Smooth muscle cell (in vitro differentiated cells): ENCODE measurements around the gene CPAMD8. TPM values are rescaled to one million over a fixed set of nuclear protein-coding genes. Genes with fewer than 3 reads are reported as not detected.
"Not testable (repeated sequence)": the region's sequence is repeated elsewhere in the genome, so short reads cannot be mapped to it uniquely, and the experiment has no call there.

Experiments used
- DNase-seq: peaks from one replicate; lab custom pipeline; 2025; ENCODE audit not compliant: unreplicated experiment; lab: John Stamatoyannopoulos, UW
- H2AFZ ChIP-seq: fragments of 200-600 bp; sonication (generic); 2 replicates; pipeline ENCODE4 v1.6.0; 2016; ENCODE audit warnings: antibody characterized with exemption, low read depth, mild to moderate bottlenecking
- H3F3A ChIP-seq: fragments of 200-600 bp; sonication (generic); 2 replicates; pipeline ENCODE4 v1.6.0; 2017; ENCODE audit warnings: antibody characterized with exemption, low read depth
- H3K27ac ChIP-seq: fragments of 200-600 bp; sonication (generic); 2 replicates; pipeline ENCODE4 v1.5.1; 2016; ENCODE audit warnings: low read depth, mild to moderate bottlenecking
- H3K27me3 ChIP-seq: fragments of 200-600 bp; sonication (generic); 2 replicates; pipeline ENCODE4 v1.6.1; 2016; ENCODE audit warnings: low read depth, mild to moderate bottlenecking
- H3K36me3 ChIP-seq: fragments of 200-600 bp; sonication (generic); 2 replicates; pipeline ENCODE4 v1.5.1; 2016; ENCODE audit warnings: low read depth
- H3K4me1 ChIP-seq: fragments of 200-600 bp; sonication (generic); 2 replicates; pipeline ENCODE4 v1.5.1; 2016; ENCODE audit warnings: low read depth
- H3K4me2 ChIP-seq: fragments of 200-600 bp; sonication (generic); 2 replicates; pipeline ENCODE4 v1.6.0; 2016; ENCODE audit warnings: mild to moderate bottlenecking
- H3K4me3 ChIP-seq: fragments of 200-600 bp; sonication (generic); 2 replicates; pipeline ENCODE4 v1.5.1; 2016; ENCODE audit warnings: mild to moderate bottlenecking
- H3K79me2 ChIP-seq: fragments of 200-600 bp; sonication (generic); 2 replicates; pipeline ENCODE4 v1.6.0; 2016; ENCODE audit warnings: low read depth, mild to moderate bottlenecking
- H3K9ac ChIP-seq: fragments of 200-600 bp; sonication (generic); 2 replicates; pipeline ENCODE4 v1.6.0; 2016; ENCODE audit warnings: low read depth
- H3K9me3 ChIP-seq: fragments of 200-600 bp; sonication (generic); replicated peaks from 2 replicates; pipeline ENCODE4 v1.5.1; 2016; ENCODE audit warnings: low read depth
- H4K20me1 ChIP-seq: fragments of 200-600 bp; sonication (generic); 2 replicates; pipeline ENCODE4 v1.6.0; 2016; ENCODE audit warnings: low read depth
- CTCF ChIP-seq: fragments of 200-600 bp; sonication (generic); IDR thresholded peaks from 2 replicates; pipeline ENCODE4 v1.5.1; 2017; ENCODE audit warnings: borderline replicate concordance, mild to moderate bottlenecking, antibody characterized with exemption; ENCODE audit not compliant: insufficient read depth, poor library complexity, severe bottlenecking
- WGBS: methylation state at CpG from one replicate; pipeline ENCODE4 v1.1.7; 2016; ENCODE audit warnings: low lambda C conversion rate; 5-methylcytosine and 5-hydroxymethylcytosine counted together
- polyA plus RNA-seq: library from polyadenylated mRNA; unstranded; fragments of >200 nt; fragmentation: Nextera tagmentation; extraction: Ambion mirVana; gene quantifications from 2 replicates; pipeline ENCODE4 v1.2.1, GENCODE V29; 2016
- total RNA-seq: library from RNA; depleted of rRNA; stranded (reverse); fragments of >200 nt; gene quantifications from 2 replicates; pipeline ENCODE4 v1.2.3, GENCODE V29; 2014

Gene CPAMD8
- total and polyA plus RNA-seq, 2 experiments from 2014 or later, result 0.81 to 9.4 TPM

DNA sequence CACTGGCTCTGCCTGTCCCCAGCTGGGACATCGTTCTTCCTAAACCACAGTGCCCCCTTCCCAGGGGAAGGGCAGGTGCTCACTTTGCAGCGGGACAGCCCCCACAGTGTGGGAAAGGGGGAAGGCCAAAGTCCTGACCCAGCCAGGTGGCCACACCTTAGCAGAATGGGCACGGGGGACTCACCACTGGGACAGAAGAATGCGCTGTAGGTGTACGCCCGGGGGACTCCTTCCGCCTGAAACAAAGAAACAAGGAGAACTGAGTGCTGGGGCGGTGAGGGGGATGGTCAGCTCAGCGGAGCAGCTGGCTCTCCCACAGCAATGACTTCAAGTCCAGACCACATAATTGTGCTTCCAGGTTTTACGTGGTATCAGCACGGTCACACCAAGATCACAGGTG lies 88.4 kb downstream of the CPAMD8 start:
- H3F3A ChIP-seq, result no peaks in the 10 kb centered on the region
- DNase-seq, result no peak
- H3K36me3 ChIP-seq, result no peaks in the 10 kb centered on the region
- no peak overlapping the region for H3K27ac ChIP-seq
- TF ChIP-seq CTCF, result no peak
- H3K27me3 ChIP-seq, result no peaks in the 10 kb centered on the region
- no peak overlapping the region for H3K4me2 ChIP-seq
- no peaks in the 10 kb centered on the region for H3K9me3 ChIP-seq
- H4K20me1 ChIP-seq, result no peaks in the 10 kb centered on the region
- no peaks in the 10 kb centered on the region for H3K79me2 ChIP-seq
- 87% methylated on average over 11 of the region's 11 CpGs for WGBS
- H3K9ac ChIP-seq, result no peak overlapping the region
- H3K4me1 ChIP-seq, result no peaks in the 10 kb centered on the region
- H2AFZ ChIP-seq, result no peak overlapping the region
- H3K4me3 ChIP-seq, result no peak overlapping the region

- not testable (repeated sequence) for H3K4me1 ChIP-seq, H2AFZ ChIP-seq, H3K4me3 ChIP-seq, H4K20me1 ChIP-seq, H3F3A ChIP-seq, H3K9ac ChIP-seq, H3K9me3 ChIP-seq, H3K27ac ChIP-seq, DNase-seq, H3K79me2 ChIP-seq, H3K4me2 ChIP-seq, H3K36me3 ChIP-seq, H3K27me3 ChIP-seq
- 90% methylated on average over 12 of the region's 12 CpGs for WGBS
These were observed 88.8 kb downstream of the CPAMD8 start for GRCh38 chr19:16937796-16938195.

- no peak for DNase-seq
- TF ChIP-seq CTCF, result no peak
- Histone ChIP-seq H3K4me2 (no peak overlapping the region), H3K4me3 (no peak overlapping the region), H3K9me3 (no peaks in the 10 kb centered on the region), H3K27me3 (no peaks in the 10 kb centered on the region), H3K36me3 (no peaks in the 10 kb centered on the region), H3F3A (no peaks in the 10 kb centered on the region), H3K9ac (no peak overlapping the region), H4K20me1 (no peaks in the 10 kb centered on the region), H2AFZ (no peak overlapping the region), H3K79me2 (no peaks in the 10 kb centered on the region), H3K27ac (no peak overlapping the region), H3K4me1 (no peaks in the 10 kb centered on the region)
- 85% methylated on average over 2 of the region's 2 CpGs for WGBS
These were observed 89.7 kb downstream of the CPAMD8 start for GRCh38 chr19:16936901-16937300.

GRCh38 chr19:16934489-16934888 lies 92.1 kb downstream of the CPAMD8 start:
- H2AFZ ChIP-seq, result no peak overlapping the region
- H3K4me1 ChIP-seq, result no peaks in the 10 kb centered on the region
- no peaks in the 10 kb centered on the region for H3F3A ChIP-seq
- H3K36me3 ChIP-seq, result no peaks in the 10 kb centered on the region
- H3K9ac ChIP-seq, result no peak overlapping the region
- H3K79me2 ChIP-seq, result no peaks in the 10 kb centered on the region
- DNase-seq, result no peak
- no peaks in the 10 kb centered on the region for H3K9me3 ChIP-seq
- WGBS, result 88% methylated on average over 1 of the region's 1 CpG
- H3K4me3 ChIP-seq, result no peak overlapping the region
- H3K27me3 ChIP-seq, result no peaks in the 10 kb centered on the region
- no peaks in the 10 kb centered on the region for H4K20me1 ChIP-seq
- H3K4me2 ChIP-seq, result no peak overlapping the region
- no peak overlapping the region for H3K27ac ChIP-seq
- no peak for TF ChIP-seq CTCF
